CD4-positive, alpha-beta T cell (primary cell): ENCODE measurements around the gene SS18L1. TPM values are rescaled to one million over a fixed set of nuclear protein-coding genes. Genes with fewer than 3 reads are reported as not detected.

Experiments used
- ATAC-seq: fragments of 200-7000 bp; cut with Tn5 transposase; one replicate; pipeline ENCODE4 v1.10.0; 2022; ENCODE audit warnings: mild to moderate bottlenecking; ENCODE audit not compliant: poor library complexity
- CTCF ChIA-PET: fragments of 350-600 bp; sonication (Branson Sonifier 250); formaldehyde crosslinking; loops from one replicate; lab custom pipeline; 2021; ENCODE audit warnings: antibody characterized with exemption, inconsistent platforms; lab: Charles Lee
- POLR2A ChIA-PET: fragments of 350-600 bp; sonication (Branson Sonifier 250); formaldehyde crosslinking; loops from one replicate; lab custom pipeline; 2021; ENCODE audit warnings: antibody characterized with exemption, inconsistent platforms; lab: Charles Lee
- DNase-seq, 14 experiments: peaks; one replicate each; pipeline ENCODE4 v3.0.0-alpha.2; 2013 to 2020; ENCODE audit warnings: mixed read lengths in 2 of 14
- H3K27ac ChIP-seq, 2 donors: one replicate each; pipeline versions ENCODE4 v1.5.1 to v1.7.0; 2013; ENCODE audit warnings: low read length in 2 of 2, low read depth in 1 of 2, mild to moderate bottlenecking in 1 of 2
- H3K27me3 ChIP-seq, 2 experiments: 1 replicate in 1 of 2; 2 replicates in 1 of 2; pipeline versions ENCODE4 v1.6.1 to v1.7.0; 2013; ENCODE audit warnings: low read length in 2 of 2, control low read depth in 1 of 2, mild to moderate bottlenecking in 1 of 2, moderate library complexity in 1 of 2; ENCODE audit not compliant: insufficient read depth in 2 of 2, control insufficient read depth in 1 of 2
- H3K36me3 ChIP-seq: one replicate; pipeline ENCODE4 v1.6.1; 2013; ENCODE audit warnings: low read length, control low read depth; ENCODE audit not compliant: insufficient read depth
- H3K4me1 ChIP-seq: one replicate; pipeline ENCODE4 v1.6.1; 2013; ENCODE audit warnings: low read length, control low read depth; ENCODE audit not compliant: insufficient read depth
- H3K4me3 ChIP-seq: one replicate; pipeline ENCODE4 v1.5.1; 2013; ENCODE audit warnings: mild to moderate bottlenecking, low read length, moderate library complexity
- H3K9me3 ChIP-seq, 2 experiments: 1 replicate in 1 of 2; 2 replicates in 1 of 2; pipeline versions ENCODE4 v1.6.1 to v1.7.0; 2013; ENCODE audit warnings: low read length in 2 of 2, mild to moderate bottlenecking in 2 of 2, control low read depth in 1 of 2, moderate library complexity in 1 of 2; ENCODE audit not compliant: control insufficient read depth in 1 of 2, insufficient read depth in 1 of 2
- H3K27ac Mint-ChIP-seq: one replicate; pipeline ENCODE4 v1.8.0; 2020; ENCODE audit warnings: mixed read lengths
- H3K27me3 Mint-ChIP-seq: one replicate; pipeline ENCODE4 v1.8.0; 2021; ENCODE audit warnings: mixed read lengths
- H3K36me3 Mint-ChIP-seq: one replicate; pipeline ENCODE4 v1.8.0; 2021; ENCODE audit warnings: low read depth, mixed read lengths
- H3K4me1 Mint-ChIP-seq: one replicate; pipeline ENCODE4 v1.8.0; 2021; ENCODE audit warnings: low read depth, mixed read lengths
- H3K4me3 Mint-ChIP-seq: one replicate; pipeline ENCODE4 v1.8.0; 2020; ENCODE audit warnings: mild to moderate bottlenecking, mixed read lengths
- H3K9me3 Mint-ChIP-seq: one replicate; pipeline ENCODE4 v1.8.0; 2020; ENCODE audit warnings: mixed read lengths
- CTCF ChIP-seq: fragments of 200-600 bp; IDR thresholded peaks from one replicate; pipeline ENCODE4 v1.8.0; 2022; ENCODE audit warnings: antibody characterized with exemption, mild to moderate bottlenecking
- intact Hi-C, 2 experiments: fragments of 100-400 bp; cut with DNase I in 1 of 2; cut with micrococcal nuclease in 1 of 2; formaldehyde crosslinking; loops; one replicate each; pipeline versions ENCODE4 v1.15.1 to v1.9.0; 2023 to 2025; cut with DNase I, micrococcal nuclease
- total RNA-seq, 174 experiments: library from RNA in 2 of 174; stranded (reverse) in 2 of 174; gene quantifications; one replicate each; pipeline ENCODE4 v1.2.3 and lab custom pipeline; 2021 to 2026

Gene SS18L1
- total RNA-seq, 2 experiments from 2014 or later = 12.8 to 13.4 TPM

- Histone ChIP-seq H3K27me3 (peaks cover 13 to 27% of the 10 kb centered on the region in 2 experiments), H3K36me3 (no peaks in the 10 kb centered on the region), H3K4me1 (no peaks in the 10 kb centered on the region), H3K27ac (no peak overlapping the region), H3K4me3 (no peak overlapping the region), H3K9me3 (peaks cover 0 to 32% of the 10 kb centered on the region in 2 experiments)
- Mint-ChIP-seq H3K27ac (no peak overlapping the region), H3K9me3 (no peaks in the 10 kb centered on the region), H3K4me1 (no peaks in the 10 kb centered on the region), H3K4me3 (no peak overlapping the region), H3K27me3 (peaks cover 17% of the 10 kb centered on the region), H3K36me3 (no peaks in the 10 kb centered on the region)
- ATAC-seq = no peak
- ChIA-PET POLR2A (no interaction called here), CTCF (no interaction called here)
- TF ChIP-seq CTCF = no peak
- intact Hi-C loops = no loop called here
- DNase-seq = no peak
These were observed 67.6 kb downstream of the SS18L1 start for GRCh38 chr20:62211216-62211615.

DNA sequence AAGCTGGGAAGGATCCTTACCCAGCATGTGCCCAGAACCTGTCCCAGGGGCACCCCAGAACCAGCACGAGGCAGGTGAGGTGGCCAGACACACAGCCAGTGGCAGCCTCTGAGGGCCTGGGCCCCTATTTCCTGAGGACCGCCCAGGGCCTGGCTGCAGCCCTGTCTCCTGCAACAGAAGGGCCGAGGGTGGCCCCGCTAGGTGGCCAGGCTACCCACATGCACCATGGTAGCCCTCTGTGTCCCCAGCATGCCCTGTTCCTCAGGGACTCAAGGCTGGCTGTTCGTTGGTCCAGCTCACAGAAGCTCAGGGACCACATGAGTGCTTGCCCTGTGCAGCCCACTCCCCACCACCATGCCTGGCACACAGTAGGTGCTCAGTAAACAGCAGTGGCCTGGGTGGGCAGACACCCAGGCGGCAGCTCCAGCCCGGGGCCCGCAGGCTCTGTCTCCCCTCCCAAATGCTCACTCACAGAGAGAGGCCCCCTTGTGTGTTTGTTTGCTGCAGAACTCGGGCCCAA, 68.3 kb downstream of the SS18L1 start:
- no peak overlapping the region for H3K4me3 Mint-ChIP-seq
- no peaks in the 10 kb centered on the region for H3K36me3 Mint-ChIP-seq
- Histone ChIP-seq H3K36me3 (no peaks in the 10 kb centered on the region), H3K4me3 (no peak overlapping the region), H3K9me3 (peaks cover 0 to 32% of the 10 kb centered on the region in 2 experiments), H3K27me3 (peaks cover 13 to 30% of the 10 kb centered on the region in 2 experiments), H3K4me1 (no peaks in the 10 kb centered on the region), H3K27ac (no peak overlapping the region)
- POLR2A ChIA-PET = no interaction called here
- CTCF ChIA-PET = no interaction called here
- no peaks in the 10 kb centered on the region for H3K9me3 Mint-ChIP-seq
- peaks cover 20% of the 10 kb centered on the region for H3K27me3 Mint-ChIP-seq
- ATAC-seq = no peak
- H3K27ac Mint-ChIP-seq = no peak overlapping the region
- no peak for DNase-seq
- intact Hi-C loops = no loop called here
- no peaks in the 10 kb centered on the region for H3K4me1 Mint-ChIP-seq
- no peak for TF ChIP-seq CTCF

- H3K9me3 ChIP-seq = peaks cover 0 to 32% of the 10 kb centered on the region in 2 experiments
- H3K27me3 ChIP-seq = peaks cover 13 to 32% of the 10 kb centered on the region in 2 experiments
- CTCF ChIA-PET = no interaction called here
- no peaks in the 10 kb centered on the region for H3K9me3 Mint-ChIP-seq
- ATAC-seq (no peak), DNase-seq (no peak)
- intact Hi-C loops = no loop called here
- H3K4me3 ChIP-seq = no peak overlapping the region
- no peaks in the 10 kb centered on the region for H3K36me3 Mint-ChIP-seq
- H3K27ac Mint-ChIP-seq = no peak overlapping the region
- H3K27ac ChIP-seq = no peak overlapping the region
- POLR2A ChIA-PET = no interaction called here
- H3K36me3 ChIP-seq = no peaks in the 10 kb centered on the region
- H3K4me1 ChIP-seq = no peaks in the 10 kb centered on the region
- H3K4me1 Mint-ChIP-seq = no peaks in the 10 kb centered on the region
- TF ChIP-seq CTCF = no peak
- peaks cover 25% of the 10 kb centered on the region for H3K27me3 Mint-ChIP-seq
- H3K4me3 Mint-ChIP-seq = no peak overlapping the region
These were observed 68.7 kb downstream of the SS18L1 start for GRCh38 chr20:62212299-62212698.
